H1 (cell line): ENCODE data around the gene KRTAP12-3. TPM values are rescaled to one million over a fixed set of nuclear protein-coding genes. Genes with fewer than 3 reads are reported as not detected.

Experiments used
- CTCF ChIA-PET: fragments of 300-600 bp; sonication (Branson Sonifier 250); formaldehyde crosslinking; loops from one replicate; lab custom pipeline; 2021; ENCODE audit not compliant: partially characterized antibody; lab: Charles Lee
- POLR2A ChIA-PET: fragments of 300-600 bp; sonication (Branson Sonifier 250); formaldehyde crosslinking; loops from one replicate; lab custom pipeline; 2021; ENCODE audit warnings: inconsistent platforms; ENCODE audit not compliant: partially characterized antibody; lab: Charles Lee
- DNase-seq, 2 experiments: peaks; one replicate each; pipeline versions ENCODE4 v3.0.0 to v3.0.0-alpha.2; 2010 to 2022; ENCODE audit warnings: low spot score in 2 of 2, low read depth in 1 of 2, mixed read lengths in 1 of 2
- FAIRE-seq: peaks from 2 replicates; lab custom pipeline; 2011; peaks lifted over from hg19 to GRCh38; lab: Jason Lieb, UNC
- H2AFZ ChIP-seq: 2 replicates; pipeline ENCODE4 v1.8.1; 2012; ENCODE audit warnings: low read length, inconsistent platforms
- H2AK5ac ChIP-seq: 2 replicates; pipeline ENCODE4 v1.6.1; 2013; ENCODE audit warnings: low read depth, low read length
- H2BK120ac ChIP-seq: replicated peaks from 2 replicates; pipeline ENCODE3; 2013; ENCODE audit warnings: low read depth, low read length, inconsistent platforms
- H2BK12ac ChIP-seq: 2 replicates; pipeline ENCODE4 v1.6.1; 2013; ENCODE audit warnings: low read depth, low read length
- H2BK15ac ChIP-seq: 2 replicates; pipeline ENCODE4 v1.6.1; 2013; ENCODE audit warnings: low read length
- H2BK20ac ChIP-seq: 2 replicates; pipeline ENCODE4 v1.6.1; 2013; ENCODE audit warnings: low read length
- H2BK5ac ChIP-seq: 2 replicates; pipeline ENCODE4 v1.6.1; 2013; ENCODE audit warnings: low read depth, low read length
- H3K14ac ChIP-seq: 2 replicates; pipeline ENCODE4 v1.6.1; 2013; ENCODE audit warnings: inconsistent platforms; ENCODE audit not compliant: insufficient read length
- H3K18ac ChIP-seq: 2 replicates; pipeline ENCODE4 v1.6.1; 2013; ENCODE audit warnings: low read length; ENCODE audit errors: extremely low read depth
- H3K23ac ChIP-seq: 2 replicates; pipeline ENCODE4 v1.6.1; 2013; ENCODE audit warnings: inconsistent platforms; ENCODE audit not compliant: insufficient read length
- H3K23me2 ChIP-seq: 2 replicates; pipeline ENCODE4 v1.6.1; 2013; ENCODE audit warnings: low read depth, low read length
- H3K27ac ChIP-seq: 2 replicates; pipeline ENCODE4 v1.6.1; 2011; ENCODE audit warnings: low read depth, low read length, inconsistent platforms
- H3K27me3 ChIP-seq, 4 experiments: replicated peaks in 1 of 4; 1 replicate in 1 of 4; 2 replicates in 3 of 4; pipeline versions ENCODE4 v1.6.1 to v1.8.1; 2011 to 2013; ENCODE audit warnings: low read length in 3 of 4, mild to moderate bottlenecking in 3 of 4, inconsistent platforms in 2 of 4, mixed read lengths in 2 of 4, moderate library complexity in 1 of 4; ENCODE audit not compliant: control insufficient read depth in 3 of 4, insufficient read depth in 3 of 4; ENCODE audit errors: extremely low read depth in 1 of 4
- H3K36me3 ChIP-seq, 4 experiments: 2 replicates each; pipeline versions ENCODE4 v1.6.1 to v1.8.1; 2011 to 2013; ENCODE audit warnings: mild to moderate bottlenecking in 4 of 4, low read length in 3 of 4, moderate library complexity in 2 of 4, control low read depth in 1 of 4, inconsistent platforms in 1 of 4; ENCODE audit not compliant: insufficient read depth in 4 of 4, control insufficient read depth in 2 of 4
- H3K4ac ChIP-seq: replicated peaks from 2 replicates; pipeline ENCODE3; 2013; ENCODE audit warnings: low read length, low read depth, mixed read lengths, inconsistent platforms; ENCODE audit not compliant: insufficient read length
- H3K4me1 ChIP-seq, 4 experiments: replicated peaks in 1 of 4; 1 replicate in 1 of 4; 2 replicates in 3 of 4; pipeline versions ENCODE4 v1.6.1 to v1.8.1; 2011 to 2013; ENCODE audit warnings: low read length in 3 of 4, inconsistent platforms in 2 of 4, mixed read lengths in 1 of 4; ENCODE audit not compliant: insufficient read depth in 4 of 4, control insufficient read depth in 3 of 4
- H3K4me2 ChIP-seq, 2 experiments: 2 replicates each; pipeline versions ENCODE4 v1.6.1 to v1.8.1; 2011 to 2013; ENCODE audit warnings: low read depth in 2 of 2, low read length in 2 of 2, control low read depth in 1 of 2, inconsistent platforms in 1 of 2, mild to moderate bottlenecking in 1 of 2; ENCODE audit not compliant: insufficient read depth in 1 of 2
- H3K4me3 ChIP-seq, 4 experiments: fragments of 200-600, 300-600 bp in 1 of 4; sonication (generic), shearing (Covaris generic), sonication (Bioruptor Twin) in 1 of 4; 2 replicates each; pipeline versions ENCODE4 v1.5.1 to v1.8.1; 2011 to 2016; ENCODE audit warnings: low read length in 4 of 4, low read depth in 3 of 4, control low read depth in 2 of 4, inconsistent platforms in 2 of 4, mild to moderate bottlenecking in 2 of 4, mixed read lengths in 1 of 4, moderate library complexity in 1 of 4; ENCODE audit not compliant: insufficient read depth in 2 of 4; ENCODE audit errors: extremely low read depth in 1 of 4
- H3K56ac ChIP-seq: replicated peaks from 2 replicates; pipeline ENCODE3; 2013; ENCODE audit warnings: low read depth, mild to moderate bottlenecking, mixed read lengths, low read length, inconsistent platforms; ENCODE audit not compliant: insufficient read length
- H3K79me1 ChIP-seq: 2 replicates; pipeline ENCODE4 v1.6.1; 2013; ENCODE audit warnings: low read depth, low read length, control low read depth
- H3K79me2 ChIP-seq, 2 experiments: 2 replicates each; pipeline versions ENCODE4 v1.6.1 to v1.8.1; 2012 to 2013; ENCODE audit warnings: low read length in 2 of 2, mild to moderate bottlenecking in 2 of 2, inconsistent platforms in 1 of 2; ENCODE audit not compliant: insufficient read depth in 2 of 2, control insufficient read depth in 1 of 2
- H3K9ac ChIP-seq, 4 experiments: replicated peaks in 1 of 4; 1 replicate in 1 of 4; 2 replicates in 3 of 4; pipeline versions ENCODE4 v1.6.1 to v1.8.1; 2011 to 2013; ENCODE audit warnings: low read depth in 3 of 4, low read length in 3 of 4, control low read depth in 2 of 4, mild to moderate bottlenecking in 2 of 4, moderate library complexity in 2 of 4, inconsistent platforms in 1 of 4; ENCODE audit errors: extremely low read depth in 1 of 4
- H3K9me3 ChIP-seq, 2 experiments: 2 replicates each; pipeline versions ENCODE4 v1.6.1 to v1.8.1; 2012 to 2013; ENCODE audit warnings: mild to moderate bottlenecking in 2 of 2, moderate library complexity in 2 of 2, control low read depth in 1 of 2, inconsistent platforms in 1 of 2, low read depth in 1 of 2, low read length in 1 of 2, mixed read lengths in 1 of 2; ENCODE audit not compliant: insufficient read depth in 2 of 2
- H4K20me1 ChIP-seq, 2 experiments: replicated peaks in 1 of 2; 2 replicates each; pipeline versions ENCODE3 to v1.8.1; 2011 to 2013; ENCODE audit warnings: inconsistent platforms in 2 of 2, low read length in 2 of 2, mild to moderate bottlenecking in 1 of 2; ENCODE audit not compliant: insufficient read depth in 2 of 2, control insufficient read depth in 1 of 2
- H4K5ac ChIP-seq: 2 replicates; pipeline ENCODE4 v1.6.1; 2013; ENCODE audit warnings: low read length, low read depth, mixed read lengths, inconsistent platforms; ENCODE audit not compliant: insufficient read length
- H4K8ac ChIP-seq: 2 replicates; pipeline ENCODE4 v1.8.0; 2013; ENCODE audit warnings: mild to moderate bottlenecking, moderate library complexity, low read length, inconsistent platforms; ENCODE audit not compliant: insufficient read depth; ENCODE audit errors: extremely low read depth
- H4K91ac ChIP-seq: replicated peaks from 2 replicates; pipeline ENCODE3; 2013; ENCODE audit warnings: low read length, mixed read lengths, inconsistent platforms; ENCODE audit not compliant: insufficient read length
- ASH2L ChIP-seq: fragments of 200-600, 300-600 bp; sonication (generic); IDR thresholded peaks from one replicate; pipeline ENCODE4 v1.7.1; 2017; ENCODE audit warnings: low read length
- BRCA1 ChIP-seq: IDR thresholded peaks from 2 replicates; pipeline ENCODE4 v1.6.1; 2012; ENCODE audit warnings: low read depth, low read length, improper control_type of control experiment
- KDM4A ChIP-seq: IDR thresholded peaks from one replicate; pipeline ENCODE4 v1.7.1; 2012; ENCODE audit warnings: low read depth, mild to moderate bottlenecking, moderate library complexity, low read length, inconsistent platforms; ENCODE audit not compliant: severe bottlenecking
- MAFK ChIP-seq: IDR thresholded peaks from 2 replicates; pipeline ENCODE4 v1.6.1; 2012; ENCODE audit warnings: low read depth, mild to moderate bottlenecking, improper control_type of control experiment, low read length
- NANOG ChIP-seq: IDR thresholded peaks from 2 replicates; pipeline ENCODE4 v1.6.1; 2011; ENCODE audit warnings: low read length, low read depth, mild to moderate bottlenecking, inconsistent platforms; ENCODE audit not compliant: insufficient read depth, poor library complexity, severe bottlenecking
- RBBP5 ChIP-seq: IDR thresholded peaks from 2 replicates; pipeline ENCODE4 v1.7.1; 2012; ENCODE audit warnings: low read depth, mild to moderate bottlenecking, inconsistent platforms, low read length, moderate library complexity, borderline replicate concordance
- SIRT6 ChIP-seq: IDR thresholded peaks from one replicate; pipeline ENCODE4 v1.7.1; 2012; ENCODE audit warnings: low read length, inconsistent platforms
- SUZ12 ChIP-seq: fragments of 200-600 bp; sonication (generic); IDR thresholded peaks from 2 replicates; pipeline ENCODE4 v1.6.1; 2012; ENCODE audit warnings: mild to moderate bottlenecking, inconsistent platforms, low read length, moderate library complexity, mixed read lengths
- whole genome bisulfite sequencing, 2 experiments: shearing (Covaris generic) in 1 of 2; methylation state at CpG; one replicate each; pipeline versions ENCODE4 v1.1.6 to v1.1.7; 2013 to 2015; ENCODE audit warnings: low lambda C conversion rate in 2 of 2, mixed read lengths in 2 of 2, inconsistent platforms in 1 of 2, low coverage in 1 of 2, missing lambda C conversion rate in 1 of 2; ENCODE audit not compliant: insufficient replicate concordance in 2 of 2, insufficient coverage in 1 of 2, insufficient read length in 1 of 2; ENCODE audit errors: extremely low coverage in 1 of 2, missing lambda C conversion rate in 1 of 2; 5-methylcytosine and 5-hydroxymethylcytosine counted together
- polyA plus RNA-seq, 7 experiments: library from polyadenylated mRNA; depleted of rRNA in 3 of 7; stranded (reverse) in 5 of 7; unstranded in 2 of 7; fragments of >200 nt in 5 of 7; fragments of 200-250 nt in 2 of 7; gene quantifications; 1 replicate in 5 of 7; 2 replicates in 1 of 7; 4 replicates in 1 of 7; pipeline versions ENCODE4 v1.2.1 to v1.2.3, GENCODE V29; 2011 to 2013; ENCODE audit warnings: missing spikeins in 2 of 7, mixed read lengths in 2 of 7
- total RNA-seq: library from RNA; stranded (reverse); fragmentation: NEBNext Ultra II Directional; extraction: Animal tissue kit (Norgen Biotek cat#: 25700); gene quantifications from 2 replicates; pipeline ENCODE4 v1.2.1, GENCODE V29; 2021
- TF ChIP-seq, protein P1 (sequence below), 3 experiments: IDR thresholded peaks; 1 replicate in 2 of 3; 2 replicates in 1 of 3; pipeline versions ENCODE4 v1.5.1 to v1.6.1; 2011; ENCODE audit warnings: low read length in 3 of 3, mild to moderate bottlenecking in 3 of 3, inconsistent platforms in 2 of 3, low read depth in 1 of 3, moderate library complexity in 1 of 3; ENCODE audit not compliant: insufficient read depth in 1 of 3; ENCODE audit errors: control extremely low read depth in 1 of 3

The KRTAP12-3 gene
- total and polyA plus RNA-seq, 2 of the 8 experiments (the other 6 are each of a cell fraction or from before 2014, with no cell fraction given): not detected

DNA sequence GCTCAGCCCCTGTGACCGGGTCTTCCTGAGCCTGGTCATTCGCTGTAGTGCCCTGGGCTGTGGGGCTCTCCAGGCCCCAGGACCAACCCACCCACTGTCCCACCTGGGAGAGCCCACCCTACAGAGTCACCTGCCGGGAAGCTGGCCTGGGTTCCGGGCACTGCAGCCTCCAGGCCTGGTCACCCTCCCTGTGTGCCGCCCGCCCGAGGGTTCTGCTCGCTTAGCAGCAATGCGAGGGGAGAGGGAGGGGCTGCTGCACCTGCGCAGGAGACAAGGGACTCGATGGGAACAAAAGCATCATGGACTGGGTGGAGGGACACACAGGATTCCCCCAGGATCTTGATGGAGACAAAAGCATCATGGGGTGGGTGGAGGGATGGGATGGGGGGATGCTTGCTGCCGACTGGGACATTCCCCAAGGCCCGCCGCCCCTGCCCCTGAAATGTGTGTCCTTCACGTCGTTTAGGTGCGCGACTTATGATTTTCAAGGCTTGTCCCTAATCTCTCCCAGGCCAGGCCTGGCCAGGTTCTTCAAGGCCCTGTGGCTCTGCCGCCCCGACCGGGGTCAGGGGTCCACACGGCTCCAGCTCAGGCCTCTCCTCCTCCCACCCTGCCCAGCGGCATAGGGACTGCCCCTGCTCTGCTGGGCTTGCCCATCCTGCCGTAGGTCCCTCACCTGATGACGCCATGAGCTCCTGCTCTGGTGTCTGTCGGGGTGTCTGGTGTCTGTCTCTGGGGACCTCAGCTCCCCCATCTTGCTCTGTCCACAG, 44.2 kb upstream of the KRTAP12-3 start:
- Histone ChIP-seq H3K36me3 (no peaks in the 10 kb centered on the region), H3K23me2 (no peaks in the 10 kb centered on the region), H2BK12ac (0 out of 2 replicates have a peak overlapping the region, but pooled peaks have one; percentile 71), H2BK5ac (peak overlapping the region; percentile 26; the same call in 1 of the 2 replicates), H4K8ac (peak overlapping the region; percentile 82), H3K27ac (no peak overlapping the region), H3K23ac (no peak overlapping the region), H3K9me3 (peaks cover 19 to 22% of the 10 kb centered on the region in 2 experiments), H3K79me2 (no peaks in the 10 kb centered on the region), H3K4ac (no peak overlapping the region), H3K79me1 (no peaks in the 10 kb centered on the region), H3K4me1 (peaks cover 0 to 6% (median 2%) of the 10 kb centered on the region in 4 experiments; a peak in 4 of 7 replicates), H2AFZ (no peak overlapping the region), H2AK5ac (no peak overlapping the region), H2BK15ac (no peak overlapping the region), H2BK20ac (no peak overlapping the region), H4K5ac (no peak overlapping the region), H3K18ac (no peak overlapping the region), H4K20me1 (peaks cover 0 to 1% of the 10 kb centered on the region in 2 experiments), H2BK120ac (no peak overlapping the region), H3K4me2 (no peak overlapping the region), H4K91ac (peak overlapping the region; percentile 42), H3K14ac (no peak overlapping the region), H3K4me3 (no peak overlapping the region), H3K56ac (no peak overlapping the region), H3K9ac (no peak overlapping the region), H3K27me3 (no peaks in the 10 kb centered on the region)
- DNase-seq: peak in 1 of 2 experiments; percentile 41
- no peak for FAIRE-seq
- 93% methylated on average over 26 of the region's 26 CpGs; no CpG with 5 or more reads in 1 of the 2 experiments for WGBS, 2 experiments
- ChIA-PET CTCF (interaction anchor here (0.5 to 1.1 kb wide), 4 partner anchors 11 to 1044 kb away, joined by 3 to 4 read pairs (median 3); partner anchors contain the start of gene KRTAP10-5), POLR2A (no interaction called here)
- TF ChIP-seq, protein P1, sequence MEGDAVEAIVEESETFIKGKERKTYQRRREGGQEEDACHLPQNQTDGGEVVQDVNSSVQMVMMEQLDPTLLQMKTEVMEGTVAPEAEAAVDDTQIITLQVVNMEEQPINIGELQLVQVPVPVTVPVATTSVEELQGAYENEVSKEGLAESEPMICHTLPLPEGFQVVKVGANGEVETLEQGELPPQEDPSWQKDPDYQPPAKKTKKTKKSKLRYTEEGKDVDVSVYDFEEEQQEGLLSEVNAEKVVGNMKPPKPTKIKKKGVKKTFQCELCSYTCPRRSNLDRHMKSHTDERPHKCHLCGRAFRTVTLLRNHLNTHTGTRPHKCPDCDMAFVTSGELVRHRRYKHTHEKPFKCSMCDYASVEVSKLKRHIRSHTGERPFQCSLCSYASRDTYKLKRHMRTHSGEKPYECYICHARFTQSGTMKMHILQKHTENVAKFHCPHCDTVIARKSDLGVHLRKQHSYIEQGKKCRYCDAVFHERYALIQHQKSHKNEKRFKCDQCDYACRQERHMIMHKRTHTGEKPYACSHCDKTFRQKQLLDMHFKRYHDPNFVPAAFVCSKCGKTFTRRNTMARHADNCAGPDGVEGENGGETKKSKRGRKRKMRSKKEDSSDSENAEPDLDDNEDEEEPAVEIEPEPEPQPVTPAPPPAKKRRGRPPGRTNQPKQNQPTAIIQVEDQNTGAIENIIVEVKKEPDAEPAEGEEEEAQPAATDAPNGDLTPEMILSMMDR (IDR thresholded peaks at IDR 0.05; ENCODE audit: control extremely low read depth in 1 of 3, insufficient read depth in 1 of 3, low read depth in 1 of 3, low read length in 3 of 3): no peak
- TF ChIP-seq BRCA1: no peak
- TF ChIP-seq ASH2L: no peak
- no peak for TF ChIP-seq KDM4A
- TF ChIP-seq MAFK: no peak
- no peak for TF ChIP-seq SIRT6
- TF ChIP-seq RBBP5: no peak
- no peak for TF ChIP-seq NANOG
- TF ChIP-seq SUZ12: no peak
